K562 (cell line): Measurements from ENCODE around the gene ID4. TPM values are rescaled to one million over a fixed set of nuclear protein-coding genes. Genes with fewer than 3 reads are reported as not detected.

ENCODE experiments used
- ATAC-seq: fragments of 200-7000 bp; cut with Tn5 transposase; 3 replicates; pipeline ENCODE4 v1.9.1; 2020; ENCODE audit warnings: moderate library complexity
- BruUV-seq: library from RNA; stranded (reverse); fragments of 400-500 nt; replicated peaks from 2 replicates; lab custom pipeline; 2021; lab: Mats Ljungman, UMichigan
- CTCF ChIA-PET: fragments of 300-600 bp; formaldehyde crosslinking; extraction: SDS; loops from one replicate; lab custom pipeline; 2021; ENCODE audit warnings: low intra/inter-chr PET ratio; lab: Yijun Ruan, JAX
- POLR2A ChIA-PET: fragments of 300-600, 350-650 bp; sonication (Branson Sonifier 250); formaldehyde crosslinking; extraction: SDS; loops from one replicate; lab custom pipeline; 2021; ENCODE audit warnings: antibody characterized with exemption, inconsistent platforms; lab: Yijun Ruan, JAX
- DNase-seq, 4 experiments: peaks; one replicate each; pipeline versions ENCODE4 v3.0.0 to v3.0.0-alpha.2; 2011 to 2018; ENCODE audit warnings: low spot score in 3 of 4, mixed read lengths in 3 of 4; ENCODE audit errors: extremely low read depth in 1 of 4
- FAIRE-seq: peaks from 2 replicates; lab custom pipeline; 2011; peaks lifted over from hg19 to GRCh38; lab: Jason Lieb, UNC
- H2AFZ ChIP-seq: 2 replicates; pipeline ENCODE4 v1.6.0; 2011; ENCODE audit warnings: low read depth, low read length, control low read depth, inconsistent platforms
- H3K27ac ChIP-seq: fragments of 200-600 bp; 3 replicates; pipeline ENCODE4 v1.8.0; 2011; ENCODE audit warnings: low read depth, mild to moderate bottlenecking, control low read depth, inconsistent platforms, low read length, moderate library complexity, mixed read lengths; ENCODE audit errors: extremely low read depth
- H3K27me3 ChIP-seq, 2 experiments: fragments of 300-600 bp in 1 of 2; 2 replicates in 1 of 2; 3 replicates in 1 of 2; pipeline versions ENCODE4 v1.6.0 to v1.8.0; 2011; ENCODE audit warnings: inconsistent platforms in 2 of 2, low read length in 2 of 2, mild to moderate bottlenecking in 1 of 2, mixed read lengths in 1 of 2, moderate library complexity in 1 of 2; ENCODE audit not compliant: control insufficient read depth in 2 of 2, insufficient read depth in 2 of 2
- H3K36me3 ChIP-seq: fragments of 300-600 bp; 3 replicates; pipeline ENCODE4 v1.8.0; 2011; ENCODE audit warnings: mild to moderate bottlenecking, low read length, inconsistent platforms; ENCODE audit not compliant: control insufficient read depth, insufficient read depth
- H3K4me1 ChIP-seq, 2 experiments: fragments of 200-600 bp in 1 of 2; replicated peaks in 1 of 2; 2 replicates in 1 of 2; 3 replicates in 1 of 2; pipeline versions ENCODE4 v1.5.1 to v1.8.0; 2011; ENCODE audit warnings: inconsistent platforms in 2 of 2, low read length in 2 of 2, mild to moderate bottlenecking in 1 of 2, mixed read lengths in 1 of 2, moderate library complexity in 1 of 2; ENCODE audit not compliant: control insufficient read depth in 2 of 2, insufficient read depth in 2 of 2
- H3K4me2 ChIP-seq: 2 replicates; pipeline ENCODE4 v1.6.1; 2011; ENCODE audit warnings: low read length, control low read depth, inconsistent platforms, mixed read lengths; ENCODE audit not compliant: insufficient read depth
- H3K4me3 ChIP-seq: fragments of 200-600 bp; sonication (generic), shearing (Covaris generic); 2 replicates; pipeline ENCODE4 v1.5.1; 2016; ENCODE audit warnings: control low read depth, inconsistent platforms
- H3K79me2 ChIP-seq: fragments of 200-600 bp; 3 replicates; pipeline ENCODE4 v1.8.0; 2011; ENCODE audit warnings: low read length, inconsistent platforms; ENCODE audit not compliant: control insufficient read depth, insufficient read depth
- H3K9ac ChIP-seq, 2 experiments: 2 replicates each; pipeline versions ENCODE4 v1.6.0 to v1.6.1; 2011; ENCODE audit warnings: low read depth in 2 of 2, low read length in 2 of 2, control low read depth in 1 of 2, inconsistent platforms in 1 of 2, mild to moderate bottlenecking in 1 of 2, mixed read lengths in 1 of 2; ENCODE audit not compliant: insufficient read depth in 1 of 2
- H3K9me1 ChIP-seq: one replicate; pipeline ENCODE4 v1.6.0; 2011; ENCODE audit warnings: inconsistent platforms, mild to moderate bottlenecking, low read length, moderate library complexity; ENCODE audit not compliant: control insufficient read depth, insufficient read depth
- H3K9me3 ChIP-seq: replicated peaks from 2 replicates; pipeline ENCODE4 v1.5.1; 2011; ENCODE audit warnings: low read depth, low read length, inconsistent platforms; ENCODE audit not compliant: control insufficient read depth, insufficient read depth
- H4K20me1 ChIP-seq: replicated peaks from 2 replicates; pipeline ENCODE4 v1.6.1; 2011; ENCODE audit warnings: low read length, inconsistent platforms, mixed read lengths; ENCODE audit not compliant: control insufficient read depth, insufficient read depth
- BDP1 ChIP-seq: IDR thresholded peaks from 3 replicates; pipeline ENCODE4 v1.6.1; 2011; ENCODE audit not compliant: insufficient read length, insufficient read depth
- CBFA2T2 ChIP-seq: fragments of 450-650 bp; conservative IDR thresholded peaks from 2 replicates; pipeline ENCODE4 v1.6.1; 2017; ENCODE audit warnings: mild to moderate bottlenecking
- SREBF1 ChIP-seq: fragments of 150-350 bp; IDR thresholded peaks from 2 replicates; pipeline ENCODE4 v1.6.1; 2014; ENCODE audit warnings: antibody characterized with exemption, low read depth, low read length, borderline replicate concordance
- SRSF3 ChIP-seq: fragments of 200-400 bp; formaldehyde crosslinking; IDR thresholded peaks from 2 replicates; pipeline ENCODE4 v1.6.1; 2016; ENCODE audit warnings: mild to moderate bottlenecking, low read length, moderate library complexity; ENCODE audit not compliant: insufficient read depth
- SRSF7 ChIP-seq: fragments of 200-400 bp; formaldehyde crosslinking; optimal IDR thresholded peaks from 2 replicates; pipeline ENCODE3; 2017; ENCODE audit warnings: mild to moderate bottlenecking, low read depth, low read length
- TRIM25 ChIP-seq: fragments of 450-650 bp; IDR thresholded peaks from 2 replicates; pipeline ENCODE4 v1.7.0; 2016; ENCODE audit warnings: borderline replicate concordance
- TSC22D4 ChIP-seq: fragments of 450-650 bp; IDR thresholded peaks from 2 replicates; pipeline ENCODE4 v1.6.1; 2016; ENCODE audit warnings: missing genetic modification characterization, missing biosample characterization, control low read depth
- XRCC4 ChIP-seq: IDR thresholded peaks from one replicate; pipeline ENCODE4 v1.6.1; 2011; ENCODE audit not compliant: insufficient read depth, insufficient read length; ENCODE audit errors: extremely low read depth
- ZNF609 ChIP-seq: sonication (generic); formaldehyde crosslinking; IDR thresholded peaks from 2 replicates; pipeline ENCODE4 v1.8.1; 2023; ENCODE audit warnings: missing genetic modification reagents, mild to moderate bottlenecking, borderline replicate concordance
- ZNF707 ChIP-seq: fragments of 250-450 bp; sonication (Bioruptor Pico); conservative IDR thresholded peaks from 2 replicates; pipeline ENCODE4 v1.8.0; 2022; ENCODE audit warnings: inconsistent platforms, mild to moderate bottlenecking, moderate library complexity
- WGBS: fragments of 100-300 bp; shearing (Covaris generic); methylation state at CpG from one replicate; pipeline ENCODE4 v1.1.6; 2016; ENCODE audit warnings: low coverage, mixed read lengths; ENCODE audit not compliant: insufficient coverage; ENCODE audit errors: missing lambda C conversion rate; 5-methylcytosine and 5-hydroxymethylcytosine counted together
- in situ Hi-C: fragments of 300-500 bp; cut with MboI; formaldehyde crosslinking; loops from 4 replicates; pipeline ENCODE4 v1.15.0; 2018; ENCODE audit warnings: inconsistent platforms, mixed read lengths
- intact Hi-C: fragments of 100-400 bp; cut with micrococcal nuclease; formaldehyde crosslinking; loops from 2 replicates; pipeline ENCODE4 v1.14.2; 2022
- polyA plus RNA-seq, 8 experiments: library from polyadenylated mRNA; depleted of rRNA in 4 of 8; stranded (reverse) in 5 of 8; unstranded in 3 of 8; fragments of >200 nt; fragmentation: Nextera tagmentation in 2 of 8; fragmentation: Illumina TruSeq in 1 of 8; extraction: Ambion mirVana in 2 of 8; extraction: Trizol in 1 of 8; gene quantifications; 2 replicates each; pipeline versions ENCODE4 v1.2.1 to v1.2.3, GENCODE V29; 2011 to 2014; ENCODE audit warnings: inconsistent platforms in 1 of 8, missing spikeins in 1 of 8
- total RNA-seq, 7 experiments: library from RNA; depleted of rRNA in 6 of 7; stranded (reverse); fragments of >200 nt in 6 of 7; fragmentation: Illumina TruSeq in 2 of 7; extraction: Trizol in 2 of 7; gene quantifications; 2 replicates each; pipeline versions ENCODE4 v1.2.1 to v1.2.3, GENCODE V29; 2011 to 2021; ENCODE audit warnings: low replicate concordance in 1 of 7

Gene ID4
- total and polyA plus RNA-seq, 9 of the 15 experiments (the other 6 are each of a cell fraction or from before 2014, with no cell fraction given) = not detected

GRCh38 chr6:19857139-19857538, 20.0 kb downstream of the ID4 start:
- H2AFZ ChIP-seq = no peak overlapping the region
- in situ Hi-C loops (loop anchor here (25.0 kb wide), 1 partner anchor 1270 kb away; no protein-coding TSS in a partner anchor), intact Hi-C loops (no loop called here)
- H3K79me2 ChIP-seq = no peaks in the 10 kb centered on the region
- H3K9me3 ChIP-seq = no peaks in the 10 kb centered on the region
- TF ChIP-seq ZNF707 (CRISPR knock-in tag) (no peak), SRSF7 (no peak), SRSF3 (no peak), XRCC4 (no peak), BDP1 (no peak)
- TF ChIP-seq, all 486 proteins: peak for 0
- Histone ChIP-seq H3K27ac (no peak overlapping the region), H3K9ac (no peak overlapping the region), H3K36me3 (no peaks in the 10 kb centered on the region), H3K9me1 (no peaks in the 10 kb centered on the region), H3K27me3 (peaks cover 7 to 12% of the 10 kb centered on the region in 2 experiments; a peak in 3 of 5 replicates), H3K4me3 (no peak overlapping the region), H4K20me1 (no peaks in the 10 kb centered on the region), H3K4me2 (no peak overlapping the region), H3K4me1 (no peaks in the 10 kb centered on the region; a peak in 1 of 5 replicates)
- ChIA-PET POLR2A (no interaction called here), CTCF (no interaction called here)
- WGBS = 0% methylated on average over 3 of the region's 3 CpGs
- FAIRE-seq (no peak), DNase-seq (no peak), ATAC-seq (no peak)
- no TSS peak for BruUV-seq

- Histone ChIP-seq H3K79me2 (no peaks in the 10 kb centered on the region), H3K27me3 (peaks cover 7 to 12% of the 10 kb centered on the region in 2 experiments; a peak in 3 of 5 replicates), H3K9me1 (no peaks in the 10 kb centered on the region), H3K9me3 (no peaks in the 10 kb centered on the region), H3K4me3 (no peak overlapping the region), H3K27ac (no peak overlapping the region), H3K4me1 (no peaks in the 10 kb centered on the region; a peak in 1 of 5 replicates), H4K20me1 (no peaks in the 10 kb centered on the region), H3K4me2 (no peak overlapping the region), H3K36me3 (no peaks in the 10 kb centered on the region), H3K9ac (no peak overlapping the region), H2AFZ (no peak overlapping the region)
- no peak for ATAC-seq
- CTCF ChIA-PET = no interaction called here
- intact Hi-C loops = no loop called here
- DNase-seq = no peak
- POLR2A ChIA-PET = no interaction called here
- BruUV-seq = no TSS peak
- no peak for FAIRE-seq
- WGBS = 2% methylated on average over 4 of the region's 4 CpGs
- in situ Hi-C loops = loop anchor here (25.0 kb wide), 1 partner anchor 1270 kb away; no protein-coding TSS in a partner anchor
- TF ChIP-seq SREBF1 = no peak
- TF ChIP-seq CBFA2T2 = no peak
- no peak for TF ChIP-seq TSC22D4 (tag)
- no peak for TF ChIP-seq ZNF609
- TF ChIP-seq TRIM25 = no peak
Measured at GRCh38 chr6:19857703-19858102, 20.5 kb downstream of the ID4 start.
